GM12878 (cell line): ENCODE data around the gene PPM1D.

Source experiments
- CTCF ChIP-seq, 3 experiments: IDR thresholded peaks in 2 of 3; conservative IDR thresholded peaks in 1 of 3; 2 replicates each; pipeline ENCODE4 v1.5.1; 2011; ENCODE audit warnings: low read depth in 3 of 3, low read length in 3 of 3, mild to moderate bottlenecking in 3 of 3, control low read depth in 2 of 3, moderate library complexity in 2 of 3, inconsistent platforms in 1 of 3, mixed read lengths in 1 of 3; ENCODE audit not compliant: control insufficient read depth in 2 of 3, insufficient read depth in 1 of 3; ENCODE audit errors: extremely low read depth in 1 of 3
- POLR2A ChIP-seq: IDR thresholded peaks from 2 replicates; pipeline ENCODE4 v1.6.1; 2011; ENCODE audit warnings: low read depth, mild to moderate bottlenecking, low read length
- POLR2AphosphoS5 ChIP-seq: IDR thresholded peaks from 2 replicates; pipeline ENCODE4 v1.6.1; 2011; ENCODE audit warnings: mild to moderate bottlenecking, low read length, inconsistent platforms

- no peak for TF ChIP-seq POLR2A
- TF ChIP-seq POLR2AphosphoS5: no peak
- no peak for TF ChIP-seq CTCF (IDR thresholded peaks at IDR 0.05 in 2 of 3, conservative IDR thresholded peaks at IDR 0.05 in 1 of 3; ENCODE audit: control insufficient read depth in 2 of 3, extremely low read depth in 1 of 3, insufficient read depth in 1 of 3, low read depth in 3 of 3, low read length in 3 of 3)
Measured at GRCh38 chr17:60604686-60605334, 4.8 kb downstream of the PPM1D start.
